GM18498 (cell line): ENCODE results near the gene CTDSP1.

Source experiments
- ATAC-seq: cut with Tn5 transposase; IDR thresholded peaks from one replicate; pipeline ENCODE4 v1.9.1; 2021; ENCODE audit warnings: mild to moderate bottlenecking, moderate library complexity; ENCODE audit not compliant: unreplicated experiment

CTDSP1 gene

GRCh38 chr2:218382785-218383184 is 16.9 kb upstream of the CTDSP1 start:
- no peak for ATAC-seq

DNA sequence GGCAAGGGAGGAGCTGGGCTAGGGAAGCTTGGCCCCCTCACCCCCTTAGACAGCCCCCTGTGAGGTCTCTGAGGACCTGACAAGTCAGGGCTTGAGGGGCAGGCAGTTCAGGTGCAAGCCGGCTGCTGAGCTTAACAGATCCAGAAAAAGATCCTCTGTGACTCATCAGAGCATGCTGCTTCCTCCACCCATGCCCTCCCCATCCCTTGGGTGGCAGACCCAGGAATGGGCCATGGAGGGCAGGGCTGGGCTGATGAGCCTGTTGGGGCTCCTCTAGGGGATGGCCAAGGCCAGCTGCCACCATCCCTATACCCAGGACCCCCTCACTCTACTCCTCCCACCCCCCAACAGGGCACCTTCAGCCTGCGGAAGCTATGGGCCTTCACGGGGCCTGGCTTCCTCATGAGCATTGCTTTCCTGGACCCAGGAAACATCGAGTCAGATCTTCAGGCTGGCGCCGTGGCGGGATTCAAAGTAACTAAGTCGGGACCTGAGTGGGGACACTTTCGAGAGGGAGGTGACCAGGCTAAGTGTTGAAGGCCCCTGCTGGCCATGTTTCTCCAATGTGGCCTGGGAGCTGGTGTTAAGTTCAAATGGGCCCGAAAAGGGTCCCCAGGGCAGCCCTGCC is 15.7 kb upstream of the CTDSP1 start:
- ATAC-seq: no peak

DNA sequence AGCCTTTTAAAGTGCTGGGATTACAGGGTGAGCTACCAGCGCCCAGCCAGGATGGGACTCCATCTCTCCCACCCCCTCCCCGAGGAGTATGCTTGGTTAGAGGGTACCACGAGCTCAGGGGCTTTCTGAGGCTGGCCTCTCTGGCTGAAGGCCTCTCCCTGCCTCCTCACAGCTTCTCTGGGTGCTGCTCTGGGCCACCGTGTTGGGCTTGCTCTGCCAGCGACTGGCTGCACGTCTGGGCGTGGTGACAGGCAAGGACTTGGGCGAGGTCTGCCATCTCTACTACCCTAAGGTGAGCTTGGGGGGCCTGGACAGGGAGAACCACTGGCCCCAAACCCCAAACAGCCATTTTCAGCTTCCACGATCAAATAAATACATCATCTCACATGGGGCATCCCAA is 14.7 kb upstream of the CTDSP1 start:
- ATAC-seq: no peak

DNA sequence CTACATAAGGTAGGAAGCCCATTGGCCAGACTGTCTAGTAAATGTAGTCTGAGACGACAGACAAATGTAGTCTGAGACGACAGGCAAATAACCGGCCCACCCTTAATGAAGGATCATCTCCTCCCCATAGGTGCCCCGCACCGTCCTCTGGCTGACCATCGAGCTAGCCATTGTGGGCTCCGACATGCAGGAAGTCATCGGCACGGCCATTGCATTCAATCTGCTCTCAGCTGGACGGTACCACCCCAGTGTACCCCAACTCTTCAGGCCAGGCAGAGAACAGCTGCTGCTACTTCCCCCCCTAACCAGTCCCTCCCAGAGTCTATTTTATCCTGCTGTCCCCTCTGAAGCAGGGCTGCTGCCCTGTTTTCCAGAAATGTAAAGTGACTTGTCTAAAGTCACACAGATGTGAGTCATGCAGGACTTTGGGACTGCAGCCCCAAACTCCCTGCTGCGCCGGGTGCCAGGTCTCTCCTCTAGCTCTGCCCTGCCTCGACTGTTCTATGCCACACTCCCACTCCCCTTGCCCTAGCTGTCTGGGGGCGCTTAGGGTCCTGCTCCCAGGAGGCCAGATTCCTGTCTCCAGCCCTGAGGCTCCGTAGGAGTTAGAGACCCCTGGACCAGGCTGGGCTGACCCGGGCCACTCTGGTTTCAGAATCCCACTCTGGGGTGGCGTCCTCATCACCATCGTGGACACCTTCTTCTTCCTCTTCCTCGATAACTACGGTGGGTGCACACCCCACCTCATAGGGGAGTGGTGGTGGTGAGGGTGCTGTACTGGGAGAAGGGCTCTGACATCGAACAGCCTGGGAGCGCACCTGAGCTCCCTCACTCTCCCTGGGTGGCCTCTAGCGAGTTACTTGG is 12.9 kb upstream of the CTDSP1 start:
- no peak for ATAC-seq

DNA sequence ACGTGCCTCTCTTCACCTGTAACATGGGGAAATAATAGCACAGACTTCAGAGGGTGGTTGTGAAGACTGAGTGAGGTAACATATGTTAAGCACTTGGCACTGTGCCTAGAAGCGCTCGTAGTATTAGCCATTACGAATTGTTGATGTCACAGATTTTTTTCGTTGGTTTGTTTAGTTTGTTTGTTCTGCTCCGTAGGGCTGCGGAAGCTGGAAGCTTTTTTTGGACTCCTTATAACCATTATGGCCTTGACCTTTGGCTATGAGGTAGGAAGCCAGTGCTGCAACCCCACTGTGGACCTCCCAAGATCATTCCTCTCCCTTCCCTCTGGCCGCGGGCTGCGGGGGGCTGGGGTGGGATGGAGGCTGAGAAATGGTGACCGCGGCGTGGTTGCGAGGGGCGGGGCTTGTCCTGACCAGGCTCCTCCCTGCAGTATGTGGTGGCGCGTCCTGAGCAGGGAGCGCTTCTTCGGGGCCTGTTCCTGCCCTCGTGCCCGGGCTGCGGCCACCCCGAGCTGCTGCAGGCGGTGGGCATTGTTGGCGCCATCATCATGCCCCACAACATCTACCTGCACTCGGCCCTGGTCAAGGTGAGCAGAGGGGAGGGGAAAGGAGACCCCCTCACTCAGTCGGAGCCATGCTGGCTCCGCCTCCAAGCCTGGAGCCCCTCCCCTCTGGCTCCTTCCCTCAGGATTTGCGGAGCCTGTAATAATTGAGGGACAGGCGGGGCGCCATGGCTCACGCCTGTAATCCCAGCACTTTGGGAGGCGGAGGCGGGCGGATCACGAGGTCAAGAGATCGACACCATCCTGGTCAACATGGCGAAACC is 12.1 kb upstream of the CTDSP1 start:
- no peak for ATAC-seq

DNA sequence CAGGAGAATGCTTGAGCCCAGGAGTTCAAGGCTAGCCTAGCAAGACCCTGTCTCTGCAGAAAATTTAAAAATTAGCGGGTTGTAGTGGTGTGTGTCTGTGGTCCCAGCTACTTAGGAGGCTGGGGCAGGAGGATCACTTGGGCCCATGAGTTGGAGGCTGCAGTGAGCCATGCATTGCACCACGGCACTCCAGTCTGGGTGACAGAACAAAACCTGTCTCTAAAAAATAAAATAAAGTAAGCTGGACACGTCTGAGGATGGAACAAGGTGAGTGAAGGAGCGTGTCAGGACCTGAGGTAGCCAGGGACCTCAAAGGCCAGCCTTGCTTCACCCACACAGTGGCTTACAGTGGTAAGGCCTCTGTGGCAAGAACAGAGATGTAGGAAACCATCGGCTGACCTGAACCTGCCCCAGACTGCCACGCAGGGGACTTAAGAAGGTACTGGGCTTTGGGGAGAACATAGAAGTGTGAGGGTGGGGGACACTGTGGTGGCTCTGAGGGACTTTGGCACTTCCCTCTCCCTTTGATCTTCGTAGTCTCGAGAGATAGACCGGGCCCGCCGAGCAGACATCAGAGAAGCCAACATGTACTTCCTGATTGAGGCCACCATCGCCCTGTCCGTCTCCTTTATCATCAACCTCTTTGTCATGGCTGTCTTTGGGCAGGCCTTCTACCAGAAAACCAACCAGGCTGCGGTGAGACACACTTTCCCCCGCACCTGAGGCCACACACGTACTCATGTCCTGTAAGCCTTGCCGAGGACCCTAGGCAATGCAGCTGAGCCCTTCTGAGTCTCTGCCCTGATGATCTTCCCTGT is 10.1 kb upstream of the CTDSP1 start:
- no peak for ATAC-seq

DNA sequence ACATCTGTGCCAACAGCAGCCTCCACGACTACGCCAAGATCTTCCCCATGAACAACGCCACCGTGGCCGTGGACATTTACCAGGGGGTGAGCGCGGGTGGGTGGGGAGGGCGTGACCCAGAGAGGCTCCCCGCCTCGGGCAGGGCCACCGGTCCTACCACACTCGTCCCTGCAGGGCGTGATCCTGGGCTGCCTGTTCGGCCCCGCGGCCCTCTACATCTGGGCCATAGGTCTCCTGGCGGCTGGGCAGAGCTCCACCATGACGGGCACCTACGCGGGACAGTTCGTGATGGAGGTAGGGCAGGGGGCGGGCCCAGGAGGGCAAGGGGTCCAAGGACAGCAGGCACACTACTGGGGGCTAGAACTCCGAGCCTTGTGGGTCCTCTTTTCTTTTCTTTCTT is 8.5 kb upstream of the CTDSP1 start:
- ATAC-seq: no peak

GRCh38 chr2:218392459-218392858 is 7.2 kb upstream of the CTDSP1 start:
- ATAC-seq: no peak

GRCh38 chr2:218392891-218393462 is 6.7 kb upstream of the CTDSP1 start:
- ATAC-seq: no peak

DNA sequence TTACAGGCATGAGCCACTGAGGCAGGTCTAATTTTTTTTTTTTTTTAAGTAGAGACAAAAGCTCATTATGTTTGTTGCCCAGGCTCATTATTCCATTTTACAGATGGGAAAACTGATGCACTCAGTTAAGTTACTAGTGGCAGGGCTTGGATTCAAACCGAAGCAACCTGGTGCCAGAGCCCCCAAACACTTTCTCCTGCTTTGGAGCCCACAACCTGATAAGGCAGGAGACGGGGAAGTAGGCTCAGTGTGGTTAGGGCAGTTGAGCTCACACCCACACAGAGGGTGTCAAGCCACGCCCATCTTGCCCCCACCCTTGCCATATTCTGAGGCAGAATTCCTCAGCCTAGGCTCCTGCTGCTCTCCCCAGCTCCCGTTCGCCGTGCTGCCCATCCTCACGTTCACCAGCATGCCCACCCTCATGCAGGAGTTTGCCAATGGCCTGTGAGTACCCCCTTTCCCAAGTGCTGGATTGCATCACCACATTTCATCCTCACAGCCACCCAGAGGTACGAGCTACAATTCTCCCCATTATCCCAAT is 5.8 kb upstream of the CTDSP1 start:
- ATAC-seq: no peak

GRCh38 chr2:218394298-218395089 is 5.2 kb upstream of the CTDSP1 start:
- ATAC-seq: no peak

DNA sequence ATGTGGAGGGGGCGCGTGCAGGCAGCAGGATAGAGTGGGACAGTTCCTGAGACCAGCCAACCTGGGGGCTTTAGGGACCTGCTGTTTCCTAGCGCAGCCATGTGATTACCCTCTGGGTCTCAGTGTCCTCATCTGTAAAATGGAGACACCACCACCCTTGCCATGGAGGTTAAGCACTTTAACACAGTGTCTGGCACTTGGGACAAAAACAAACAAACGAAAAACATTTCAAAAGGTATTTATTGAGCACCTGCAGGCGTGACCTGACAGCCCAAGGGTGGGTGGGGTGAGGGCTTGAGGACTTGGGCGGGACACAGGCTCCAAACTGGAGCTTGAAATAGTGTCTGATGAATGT is 4.6 kb upstream of the CTDSP1 start:
- ATAC-seq: no peak

DNA sequence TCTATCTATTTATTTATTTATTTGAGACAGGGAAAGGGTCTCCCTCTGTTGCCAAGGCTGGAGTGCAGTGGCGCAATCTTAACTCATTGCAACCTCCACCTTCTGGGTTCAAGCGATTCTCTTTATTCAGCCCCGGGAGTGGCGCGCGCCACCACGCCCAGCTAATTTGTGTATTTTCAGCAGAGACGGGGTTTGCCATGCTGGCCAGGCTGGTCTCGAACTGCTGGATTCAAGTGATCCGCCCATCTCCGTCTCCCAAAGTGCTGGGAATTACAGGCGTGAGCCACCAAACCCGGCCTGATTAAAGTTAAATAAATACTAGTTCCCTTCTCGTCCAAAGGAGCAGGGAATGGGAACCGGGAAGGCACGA is 4.2 kb upstream of the CTDSP1 start:
- no peak for ATAC-seq

GRCh38 chr2:218395826-218396687 is 3.6 kb upstream of the CTDSP1 start:
- ATAC-seq: peak; percentile 58

DNA sequence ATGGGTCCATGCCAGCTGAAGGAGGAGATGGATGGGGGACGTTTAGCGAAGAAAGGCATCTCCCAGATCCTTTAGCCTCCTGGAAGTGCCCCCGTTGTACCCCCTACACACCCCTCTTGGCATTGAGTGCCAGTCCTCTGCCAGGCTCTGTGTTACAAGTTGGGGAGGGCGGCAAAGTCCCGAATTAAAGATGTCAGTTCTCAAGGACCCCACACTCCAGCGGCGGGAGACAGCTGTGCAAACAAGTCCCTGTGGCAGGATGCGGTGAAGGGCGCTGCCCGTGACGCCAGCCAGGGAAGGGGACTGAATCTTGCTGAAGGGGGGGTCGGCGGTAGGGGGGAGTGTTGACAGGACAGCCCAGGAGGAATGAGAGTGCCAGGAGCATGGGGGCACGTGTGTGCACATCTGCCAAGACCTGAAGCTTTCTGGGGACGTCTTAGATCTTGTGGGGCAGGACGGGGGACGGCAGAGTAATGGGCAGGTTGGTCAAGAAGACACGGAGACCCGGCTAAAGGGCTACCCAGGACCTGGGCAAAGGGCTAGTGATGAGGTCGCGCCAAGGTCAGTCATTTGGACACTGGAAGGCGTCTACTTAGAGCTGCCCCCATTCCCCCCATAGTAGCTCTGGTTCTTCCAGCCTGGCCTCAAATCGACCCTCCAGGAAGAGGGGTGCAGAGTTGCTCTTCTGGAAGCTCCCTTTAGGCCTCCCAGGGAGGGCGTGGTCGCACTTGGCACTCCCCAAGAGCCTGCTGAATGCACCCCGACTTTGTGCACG is 2.8 kb upstream of the CTDSP1 start:
- ATAC-seq: no peak

DNA sequence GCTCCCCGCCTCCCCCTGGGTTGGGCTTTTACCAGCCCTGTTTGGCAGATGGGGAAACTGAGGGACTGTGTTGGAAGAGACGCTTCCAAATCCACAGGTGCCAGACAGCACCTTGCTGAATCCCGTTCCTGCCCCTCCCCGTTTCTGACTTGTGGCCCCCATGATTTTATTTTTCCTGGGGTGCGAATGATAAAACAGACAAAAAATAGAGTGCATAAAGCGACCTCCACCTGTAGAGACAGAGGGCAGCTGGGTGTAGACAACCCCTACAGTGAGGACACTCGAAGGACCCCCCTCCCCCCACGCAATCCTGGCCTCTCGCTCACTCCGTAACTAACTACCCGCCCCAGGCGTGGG is 2.2 kb upstream of the CTDSP1 start:
- ATAC-seq: no peak

GRCh38 chr2:218397820-218398436 is 1.7 kb upstream of the CTDSP1 start:
- peak; percentile 17 for ATAC-seq
